ENCODE measurements around the gene NCAPH2. TPM values are rescaled to one million over a fixed set of nuclear protein-coding genes. Genes with fewer than 3 reads are reported as not detected.
A peak's percentile ranks its signal among the peaks of the same experiment; 100 is the strongest.

The NCAPH2 gene
- total and polyA plus RNA-seq, 2 of the 13 experiments (the other 11 are each of a cell fraction or from before 2014, with no cell fraction given) = 28.1 to 64.4 TPM

DNA sequence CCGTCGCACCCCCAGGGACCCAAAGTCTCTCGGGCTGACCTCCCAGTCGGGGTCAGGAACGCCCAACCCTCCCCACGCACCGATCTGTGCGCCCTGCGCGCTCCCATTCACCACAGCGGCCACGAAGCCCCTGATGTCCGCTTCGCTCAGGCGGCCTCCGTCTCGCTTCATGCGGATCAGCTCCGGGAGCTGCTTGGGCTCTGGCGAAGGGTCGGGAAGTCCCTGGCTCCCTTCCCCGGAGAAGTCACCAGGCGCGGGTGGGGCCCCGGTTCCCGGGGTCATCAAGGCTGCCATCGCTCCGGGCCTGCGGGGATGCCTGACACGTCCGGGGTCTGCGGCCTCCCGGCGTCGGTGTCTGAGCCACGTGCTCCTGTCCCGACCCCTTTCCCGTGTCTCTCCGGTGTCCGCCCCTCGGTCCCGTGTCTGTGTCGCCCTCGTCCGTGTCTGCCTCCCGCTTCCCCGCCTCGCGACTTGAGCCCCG is 21.4 kb downstream of the NCAPH2 start:
- peak overlapping the region in 2 of 3 experiments; percentile 33 to 83; a peak in 3 of 6 replicates for H3K4me3 ChIP-seq (replicated peaks in 1 of 3; ENCODE audit: insufficient read depth in 1 of 3, low read depth in 2 of 3, low read length in 3 of 3)
- 0 out of 5 replicates have a peak, but pooled peaks cover 0 to 6% of the 10 kb centered on the region in 2 experiments for H3K27me3 ChIP-seq (ENCODE audit: control insufficient read depth in 1 of 2, insufficient read depth in 2 of 2, low read length in 2 of 2)
- ChIA-PET POLR2A (interaction anchor here (0.9 to 1.9 kb wide), 11 partner anchors 8 to 170 kb away, joined by 3 to 10 read pairs (median 4); partner anchors contain the start of genes CHKB, KLHDC7B, LMF2 and NCAPH2), CTCF (ENCODE audit: low intra/inter-chr PET ratio, low total read pairs) (no interaction called here)
- no peaks in the 10 kb centered on the region for H3K36me3 ChIP-seq (replicated peaks in 1 of 2; ENCODE audit: control insufficient read depth in 1 of 2, insufficient read depth in 2 of 2, low read length in 2 of 2)
- 24% methylated on average over 15 of the region's 50 CpGs for WGBS (ENCODE audit: low lambda C conversion rate)
- H3K79me2 ChIP-seq (ENCODE audit: insufficient read depth, low read length) = peaks cover 8% of the 10 kb centered on the region
- peak overlapping the region; percentile 73 for H3K9ac ChIP-seq (ENCODE audit: insufficient read depth, low read depth, low read length)
- no TSS peak for BruUV-seq (replicated peaks)
- ATAC-seq (no peak), DNase-seq (ENCODE audit: low spot score) (no peak), FAIRE-seq (no peak)
- H2AFZ ChIP-seq (ENCODE audit: low read length) = no peak overlapping the region
- H3K27ac ChIP-seq (ENCODE audit: extremely low read length, insufficient read depth, low read length) = peak overlapping the region; percentile 74
- H3K4me2 ChIP-seq (ENCODE audit: low read depth, low read length) = peak overlapping the region; percentile 44; the same call in 1 of the 2 replicates
- peaks cover 72% of the 10 kb centered on the region for H3K4me1 ChIP-seq (ENCODE audit: insufficient read depth, low read length)
- peaks cover 2% of the 10 kb centered on the region; the same call in 1 of the 2 replicates for H4K20me1 ChIP-seq (ENCODE audit: insufficient read depth, low read length)
- in situ Hi-C loops (cut with HindIII; ENCODE audit: extremely low pct_ligation_motif_present, low pct_unique_long_range_greater_than_20kb) (no loop called here), intact Hi-C loops (cut with micrococcal nuclease; ENCODE audit: unreplicated experiment) (loop anchor here (5.0 kb wide), 1 partner anchor 33 kb away; the partner anchor contains the start of gene SYCE3)
- no peaks in the 10 kb centered on the region for H3K9me3 ChIP-seq (ENCODE audit: low read length)
- no peak for TF ChIP-seq RXRB (CRISPR knock-in tag; IDR thresholded peaks at IDR 0.05; ENCODE audit: borderline replicate concordance)
- peak; percentile 69; the same call in 1 of the 2 replicates for TF ChIP-seq NRL (CRISPR knock-in tag; IDR thresholded peaks at IDR 0.05; ENCODE audit: borderline replicate concordance)
- 0 out of 2 replicates have a peak, but pooled peaks have one; percentile 0 for TF ChIP-seq ZNF329 (CRISPR knock-in tag; IDR thresholded peaks at IDR 0.05; ENCODE audit: low read depth)
- TF ChIP-seq ZFP82 (CRISPR knock-in tag; IDR thresholded peaks at IDR 0.05; ENCODE audit: borderline replicate concordance) = no peak
- no peak for TF ChIP-seq CBX1 (IDR thresholded peaks at IDR 0.05; ENCODE audit: low read depth)
- 0 out of 2 replicates have a peak, but pooled peaks have one; percentile 42 for TF ChIP-seq ZNF850 (CRISPR knock-in tag; conservative IDR thresholded peaks at IDR 0.05)
- TF ChIP-seq ZNF33A (CRISPR knock-in tag; IDR thresholded peaks at IDR 0.05; ENCODE audit: borderline replicate concordance) = peak; percentile 60; the same call in 1 of the 2 replicates
- no peak for TF ChIP-seq ZNF839 (CRISPR knock-in tag; IDR thresholded peaks at IDR 0.05; ENCODE audit: borderline replicate concordance)
- TF ChIP-seq ZNF225 (CRISPR knock-in tag; IDR thresholded peaks at IDR 0.05) = no peak
- TF ChIP-seq ZNF687 (CRISPR knock-in tag; IDR thresholded peaks at IDR 0.05) = peak; percentile 3; the same call in 1 of the 2 replicates
- peak; percentile 53 for TF ChIP-seq PITX1 (CRISPR knock-in tag; IDR thresholded peaks at IDR 0.05)
- TF ChIP-seq, protein P1, sequence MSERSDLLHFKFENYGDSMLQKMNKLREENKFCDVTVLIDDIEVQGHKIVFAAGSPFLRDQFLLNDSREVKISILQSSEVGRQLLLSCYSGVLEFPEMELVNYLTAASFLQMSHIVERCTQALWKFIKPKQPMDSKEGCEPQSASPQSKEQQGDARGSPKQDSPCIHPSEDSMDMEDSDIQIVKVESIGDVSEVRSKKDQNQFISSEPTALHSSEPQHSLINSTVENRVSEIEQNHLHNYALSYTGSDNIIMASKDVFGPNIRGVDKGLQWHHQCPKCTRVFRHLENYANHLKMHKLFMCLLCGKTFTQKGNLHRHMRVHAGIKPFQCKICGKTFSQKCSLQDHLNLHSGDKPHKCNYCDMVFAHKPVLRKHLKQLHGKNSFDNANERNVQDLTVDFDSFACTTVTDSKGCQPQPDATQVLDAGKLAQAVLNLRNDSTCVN (CRISPR knock-in tag; IDR thresholded peaks at IDR 0.05; ENCODE audit: borderline replicate concordance) = no peak
- TF ChIP-seq IRF1 (CRISPR knock-in tag; IDR thresholded peaks at IDR 0.05; ENCODE audit: low read depth) = no peak
- TF ChIP-seq ZNF782 (CRISPR knock-in tag; IDR thresholded peaks at IDR 0.05; ENCODE audit: borderline replicate concordance) = no peak
- TF ChIP-seq ZNF350 (CRISPR knock-in tag; IDR thresholded peaks at IDR 0.05; ENCODE audit: borderline replicate concordance, low read depth) = 0 out of 2 replicates have a peak, but pooled peaks have one; percentile 23
- 0 out of 2 replicates have a peak, but pooled peaks have one; percentile 44 for TF ChIP-seq YEATS4 (CRISPR knock-in tag; IDR thresholded peaks at IDR 0.05; ENCODE audit: borderline replicate concordance)
- peak; percentile 3; the same call in 1 of the 2 replicates for TF ChIP-seq AKAP8 (CRISPR knock-in tag; IDR thresholded peaks at IDR 0.05)
- 0 out of 2 replicates have a peak, but pooled peaks have one; percentile 5 for TF ChIP-seq SNRNP70 (IDR thresholded peaks at IDR 0.05; ENCODE audit: low read depth, low read length)

Measured in HepG2 (cell line).